ENCODE measurements around the gene NCR2. TPM values are rescaled to one million over a fixed set of nuclear protein-coding genes. Genes with fewer than 3 reads are reported as not detected.

The NCR2 gene
- total RNA-seq, 4 donors from 2014 or later = 0.26 TPM; not detected in 3

DNA sequence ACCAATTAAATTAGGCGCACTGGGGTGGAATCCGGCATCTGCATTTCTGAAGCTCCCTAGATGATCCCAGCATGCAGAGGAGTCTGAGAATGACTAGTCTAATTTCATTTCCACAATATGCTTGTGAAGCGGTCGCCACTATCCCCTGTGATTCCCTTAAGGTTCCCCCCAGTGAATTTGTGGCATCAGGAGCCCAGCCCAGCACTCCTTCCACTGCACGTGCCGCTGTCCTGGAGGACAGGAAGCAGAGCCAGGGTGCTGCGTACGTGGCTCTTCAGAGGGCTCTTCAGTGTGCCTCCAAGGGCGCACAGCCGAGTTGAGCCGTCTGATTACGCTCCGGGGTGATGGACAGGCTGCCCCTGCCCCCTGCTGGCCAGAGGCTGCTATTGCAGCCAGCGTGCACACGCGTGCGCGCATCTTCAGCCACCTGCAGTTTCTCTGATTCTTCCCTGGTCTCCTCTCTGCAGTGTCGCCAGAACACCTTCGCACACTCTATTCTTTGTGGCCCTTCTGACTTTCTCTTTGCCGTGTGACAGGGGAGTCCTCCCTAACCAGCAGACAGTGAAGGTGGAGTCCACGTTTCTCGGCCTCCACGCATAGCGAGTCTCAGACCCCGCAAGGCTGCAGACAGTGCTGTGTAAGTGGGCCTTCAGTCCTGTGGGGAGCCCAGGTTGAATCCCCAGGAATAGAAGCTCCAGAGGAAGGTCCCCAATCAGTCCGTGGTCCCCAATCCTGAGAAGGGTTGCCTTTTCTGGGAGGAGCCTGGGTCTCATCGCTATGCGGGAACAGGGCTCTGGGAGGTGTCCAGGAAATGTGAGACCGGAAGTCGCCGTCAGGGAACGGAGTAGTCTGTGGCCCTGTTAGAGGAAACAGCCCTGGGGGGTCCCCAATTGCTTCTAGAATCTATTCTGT is 16.5 kb upstream of the NCR2 start:
- no peak for DNase-seq
- Histone ChIP-seq H3K4me1 (peaks cover 0 to 11% (median 0%) of the 10 kb centered on the region in 3 donors), H3K27me3 (peaks cover 0 to 75% (median 2%) of the 10 kb centered on the region in 4 donors), H3K4me3 (peak overlapping the region in 2 of 4 donors; percentile 4 to 49), H3K9me3 (no peaks in the 10 kb centered on the region), H3K27ac (no peak overlapping the region), H3K36me3 (no peaks in the 10 kb centered on the region)
- whole genome bisulfite sequencing, 2 donors = 10 to 21% methylated on average over 9 to 11 of the region's 33 CpGs
- TF ChIP-seq POLR2A (IDR thresholded peaks at IDR 0.05) = no peak
- TF ChIP-seq, protein P1, sequence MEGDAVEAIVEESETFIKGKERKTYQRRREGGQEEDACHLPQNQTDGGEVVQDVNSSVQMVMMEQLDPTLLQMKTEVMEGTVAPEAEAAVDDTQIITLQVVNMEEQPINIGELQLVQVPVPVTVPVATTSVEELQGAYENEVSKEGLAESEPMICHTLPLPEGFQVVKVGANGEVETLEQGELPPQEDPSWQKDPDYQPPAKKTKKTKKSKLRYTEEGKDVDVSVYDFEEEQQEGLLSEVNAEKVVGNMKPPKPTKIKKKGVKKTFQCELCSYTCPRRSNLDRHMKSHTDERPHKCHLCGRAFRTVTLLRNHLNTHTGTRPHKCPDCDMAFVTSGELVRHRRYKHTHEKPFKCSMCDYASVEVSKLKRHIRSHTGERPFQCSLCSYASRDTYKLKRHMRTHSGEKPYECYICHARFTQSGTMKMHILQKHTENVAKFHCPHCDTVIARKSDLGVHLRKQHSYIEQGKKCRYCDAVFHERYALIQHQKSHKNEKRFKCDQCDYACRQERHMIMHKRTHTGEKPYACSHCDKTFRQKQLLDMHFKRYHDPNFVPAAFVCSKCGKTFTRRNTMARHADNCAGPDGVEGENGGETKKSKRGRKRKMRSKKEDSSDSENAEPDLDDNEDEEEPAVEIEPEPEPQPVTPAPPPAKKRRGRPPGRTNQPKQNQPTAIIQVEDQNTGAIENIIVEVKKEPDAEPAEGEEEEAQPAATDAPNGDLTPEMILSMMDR (IDR thresholded peaks at IDR 0.05) = peak; percentile 94 to 100 (median 98)
- intact Hi-C loops (cut with DNase I) = no loop called here

DNA sequence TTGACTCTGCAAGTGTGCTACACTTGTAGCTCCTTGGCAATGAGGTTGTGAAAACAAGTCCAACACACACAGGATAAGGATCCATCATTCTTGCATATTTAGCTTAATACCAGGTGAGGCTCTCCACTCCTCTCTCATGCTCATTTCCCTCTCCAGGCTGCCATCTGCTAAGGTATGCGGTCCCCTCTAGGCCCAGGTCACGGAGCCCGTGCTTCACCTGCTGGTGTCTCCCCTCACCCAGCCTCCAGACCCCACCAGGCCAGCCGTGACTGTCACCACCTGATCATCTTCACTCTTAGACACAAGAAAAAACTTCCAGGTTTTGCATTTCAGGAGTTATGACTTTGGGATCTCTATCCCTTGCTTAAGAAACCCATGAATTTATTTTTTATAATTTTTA is 14.2 kb upstream of the NCR2 start:
- no peak overlapping the region for H3K4me3 ChIP-seq

DNA sequence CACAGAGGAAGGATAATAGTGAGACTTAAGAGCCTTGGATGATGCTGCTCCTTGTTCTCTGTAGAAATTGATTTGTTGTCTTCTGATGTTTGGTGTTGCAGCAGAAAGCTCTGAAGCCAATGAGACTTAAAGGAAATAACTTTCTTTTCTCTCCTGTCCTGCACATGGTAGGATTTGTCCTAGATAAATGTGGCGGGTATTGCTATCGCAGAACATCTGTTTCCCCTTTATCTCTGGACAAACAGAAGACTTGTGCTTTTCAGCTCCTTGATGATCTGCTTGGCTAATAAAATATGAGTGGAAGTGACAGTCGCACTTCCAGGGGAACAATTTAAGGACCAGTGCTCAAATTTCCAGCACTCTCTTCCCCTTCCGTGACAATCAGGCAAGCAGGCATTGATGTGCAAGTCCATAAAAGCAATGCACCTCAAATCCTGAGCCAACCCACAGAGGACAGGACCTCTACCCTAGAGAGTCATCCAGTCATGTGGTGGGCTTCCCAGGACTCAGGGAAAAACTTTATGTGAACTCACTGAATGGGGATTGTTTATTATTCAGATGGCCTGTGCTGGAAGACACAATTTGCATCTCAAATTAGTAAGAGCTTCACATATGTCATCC is 9.9 kb upstream of the NCR2 start:
- TF ChIP-seq POLR2A (IDR thresholded peaks at IDR 0.05) = no peak
- TF ChIP-seq, protein P1 (IDR thresholded peaks at IDR 0.05) = no peak
- 60 to 70% methylated on average over 3 to 4 of the region's 4 CpGs for WGBS, 2 donors
- H3K36me3 ChIP-seq = no peaks in the 10 kb centered on the region

More for the DNA sequence above, 14.2 kb upstream of the NCR2 start:
- WGBS, 2 donors = 79 to 87% methylated on average over 4 of the region's 4 CpGs
- intact Hi-C loops (cut with DNase I) = no loop called here
- TF ChIP-seq, protein P1 (IDR thresholded peaks at IDR 0.05) = no peak
- no peak for TF ChIP-seq POLR2A (IDR thresholded peaks at IDR 0.05)
- no peaks in the 10 kb centered on the region for H3K36me3 ChIP-seq
- no peaks in the 10 kb centered on the region for H3K9me3 ChIP-seq
- H3K27ac ChIP-seq = no peak overlapping the region
- no peak for DNase-seq
- H3K27me3 ChIP-seq = peaks cover 0 to 73% (median 2%) of the 10 kb centered on the region in 4 donors
- H3K4me1 ChIP-seq = peaks cover 0 to 11% (median 0%) of the 10 kb centered on the region in 3 donors

DNA sequence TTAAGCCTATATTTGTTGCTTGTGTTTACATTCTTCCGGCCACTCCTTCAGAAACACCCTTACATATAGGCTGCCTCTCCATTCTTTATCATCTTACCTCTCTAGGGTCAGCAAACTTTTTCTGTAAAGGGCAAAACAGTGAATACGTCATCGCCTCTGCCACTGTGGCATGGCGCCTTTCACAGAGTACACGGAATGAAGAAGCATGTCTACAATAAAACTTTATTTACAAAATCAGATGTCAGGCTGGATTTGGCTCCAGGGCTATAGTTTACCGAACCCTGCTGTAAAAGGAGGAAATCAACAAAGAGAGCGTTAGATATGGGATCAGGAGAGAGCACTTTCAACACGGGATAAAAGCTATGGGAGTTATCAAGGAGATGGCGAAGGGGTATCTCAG is 9.3 kb upstream of the NCR2 start:
- Histone ChIP-seq H3K4me1 (no peaks in the 10 kb centered on the region), H3K36me3 (no peaks in the 10 kb centered on the region), H3K27me3 (peaks cover 0 to 68% (median 0%) of the 10 kb centered on the region in 4 donors), H3K27ac (no peak overlapping the region), H3K9me3 (no peaks in the 10 kb centered on the region), H3K4me3 (no peak overlapping the region)
- DNase-seq = no peak
- 56 to 62% methylated on average over 9 of the region's 9 CpGs for WGBS, 2 donors
- no peak for TF ChIP-seq POLR2A (IDR thresholded peaks at IDR 0.05)
- TF ChIP-seq, protein P1 (IDR thresholded peaks at IDR 0.05) = no peak
- intact Hi-C loops (cut with DNase I) = no loop called here

More for the DNA sequence above, 9.9 kb upstream of the NCR2 start:
- H3K9me3 ChIP-seq = no peaks in the 10 kb centered on the region
- intact Hi-C loops (cut with DNase I) = no loop called here
- H3K27me3 ChIP-seq = peaks cover 0 to 68% (median 0%) of the 10 kb centered on the region in 4 donors
- no peak overlapping the region for H3K27ac ChIP-seq
- H3K4me1 ChIP-seq = no peaks in the 10 kb centered on the region
- DNase-seq = no peak
- H3K4me3 ChIP-seq = no peak overlapping the region

DNA sequence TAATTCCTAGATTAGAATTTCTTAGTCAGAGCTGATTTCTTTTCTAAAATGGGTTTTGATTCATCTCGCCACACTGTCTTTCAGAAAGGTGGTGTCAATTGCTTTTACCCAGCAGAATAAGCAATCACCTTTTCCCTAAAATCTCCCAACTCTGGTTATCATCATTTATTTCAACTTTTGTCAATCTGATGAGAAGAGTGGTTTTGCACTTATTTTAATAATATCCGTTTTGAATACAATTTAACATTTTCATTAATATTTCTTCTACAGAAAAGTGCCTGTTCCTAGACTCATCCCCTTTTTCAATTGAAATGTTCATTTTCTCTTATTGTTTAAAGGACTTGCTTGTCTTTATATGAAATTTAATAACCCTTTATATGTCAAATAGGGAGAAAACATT is 8.2 kb upstream of the NCR2 start:
- Histone ChIP-seq H3K36me3 (no peaks in the 10 kb centered on the region), H3K27ac (no peak overlapping the region), H3K27me3 (peaks cover 0 to 77% (median 0%) of the 10 kb centered on the region in 4 donors), H3K4me1 (no peaks in the 10 kb centered on the region), H3K4me3 (no peak overlapping the region), H3K9me3 (no peaks in the 10 kb centered on the region)
- no peak for TF ChIP-seq POLR2A (IDR thresholded peaks at IDR 0.05)
- TF ChIP-seq, protein P1 (IDR thresholded peaks at IDR 0.05) = no peak
- intact Hi-C loops (cut with DNase I) = no loop called here
- WGBS, 2 donors = 66 to 70% methylated on average over 2 of the region's 2 CpGs
- no peak for DNase-seq

Data from esophagus squamous epithelium (tissue), 5 donors.